Limb (tissue), 2 donors: Measurements from ENCODE around the gene SORL1.
"Not testable (repeated sequence)": the region's sequence is repeated elsewhere in the genome, so short reads cannot be mapped to it uniquely, and the experiment has no call there.

ENCODE experiments used
- DNase-seq, 2 donors: peaks; one replicate each; pipeline ENCODE4 v3.0.0-alpha.2; 2016; ENCODE audit errors: extremely low spot score in 2 of 2

The SORL1 gene

DNA sequence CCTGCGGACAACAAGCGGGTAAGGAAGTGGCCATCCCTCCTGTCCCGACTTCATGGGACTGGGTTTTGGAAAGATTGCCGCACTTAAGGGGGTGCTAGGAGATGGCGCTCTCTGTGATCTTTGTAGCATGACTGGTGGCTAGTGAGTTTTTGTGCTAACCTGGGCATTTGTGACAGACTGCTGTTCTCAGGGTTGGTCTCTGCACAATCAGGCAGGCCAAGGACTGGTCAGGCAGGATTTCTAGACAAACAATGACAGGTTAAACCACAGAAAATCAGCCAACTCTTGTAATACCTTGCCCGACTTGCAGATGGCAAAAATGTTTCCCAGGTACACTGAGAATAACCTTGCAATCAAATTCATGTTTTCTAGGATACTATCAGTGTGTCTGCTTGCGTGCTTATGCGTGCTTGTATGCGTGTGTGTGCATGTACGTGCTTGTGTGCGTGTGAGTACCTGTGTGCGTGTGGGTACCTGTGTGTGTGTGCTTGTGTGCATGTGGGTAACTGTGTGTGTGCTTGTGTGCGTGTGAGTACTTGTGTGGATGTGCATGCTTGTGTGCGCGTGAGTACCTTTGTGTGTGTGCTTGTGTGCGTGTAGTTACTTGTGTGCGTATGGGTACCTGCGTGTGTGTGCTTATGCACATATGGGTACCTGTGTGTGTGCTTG, 26.2 kb downstream of the SORL1 start:
- no peak for DNase-seq

DNA sequence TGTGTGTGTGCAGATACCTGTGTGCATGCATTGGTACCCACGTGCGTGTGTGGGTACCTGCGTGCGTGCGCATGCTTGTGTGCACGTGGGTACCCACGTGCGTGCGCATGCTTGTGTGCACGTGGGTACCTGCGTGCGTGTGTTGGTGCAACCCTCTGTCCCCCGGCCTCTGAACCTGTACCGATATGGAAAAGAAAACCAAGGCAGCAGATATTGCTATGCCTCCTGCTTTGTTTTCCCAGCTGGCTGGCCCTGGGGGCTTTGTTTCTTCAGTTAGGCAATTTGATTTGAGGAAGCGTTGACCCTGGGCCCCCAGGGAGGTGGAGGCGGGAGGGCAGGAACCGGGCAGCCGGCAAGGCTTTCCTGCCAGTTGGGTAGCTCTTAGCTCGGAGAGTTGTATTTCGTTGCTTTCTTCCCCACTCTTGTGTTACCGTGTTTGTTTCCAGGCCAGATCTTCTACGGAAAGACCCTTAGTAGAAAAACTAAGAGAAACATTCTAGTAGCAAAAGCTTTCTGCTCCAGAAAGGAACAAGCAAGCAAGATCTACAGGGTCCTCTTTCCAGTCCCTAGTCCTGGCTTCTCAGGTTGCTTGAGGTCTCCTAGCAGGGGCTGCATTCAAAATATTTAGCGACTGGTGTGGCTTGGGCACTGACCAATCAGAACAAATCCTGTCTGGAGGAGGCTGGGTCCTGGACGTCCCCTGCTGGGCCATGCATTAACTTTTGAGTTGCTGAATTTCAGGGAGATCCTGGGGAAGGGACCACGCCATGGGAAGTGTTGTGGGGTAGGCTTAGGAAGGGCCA, 27.0 kb downstream of the SORL1 start:
- DNase-seq, result no peak

- DNase-seq, result no peak
These were observed 27.7 kb downstream of the SORL1 start for GRCh38 chr11:121479698-121480238.

GRCh38 chr11:121481484-121482230, 29.5 kb downstream of the SORL1 start:
- DNase-seq, result not testable (repeated sequence)

DNA sequence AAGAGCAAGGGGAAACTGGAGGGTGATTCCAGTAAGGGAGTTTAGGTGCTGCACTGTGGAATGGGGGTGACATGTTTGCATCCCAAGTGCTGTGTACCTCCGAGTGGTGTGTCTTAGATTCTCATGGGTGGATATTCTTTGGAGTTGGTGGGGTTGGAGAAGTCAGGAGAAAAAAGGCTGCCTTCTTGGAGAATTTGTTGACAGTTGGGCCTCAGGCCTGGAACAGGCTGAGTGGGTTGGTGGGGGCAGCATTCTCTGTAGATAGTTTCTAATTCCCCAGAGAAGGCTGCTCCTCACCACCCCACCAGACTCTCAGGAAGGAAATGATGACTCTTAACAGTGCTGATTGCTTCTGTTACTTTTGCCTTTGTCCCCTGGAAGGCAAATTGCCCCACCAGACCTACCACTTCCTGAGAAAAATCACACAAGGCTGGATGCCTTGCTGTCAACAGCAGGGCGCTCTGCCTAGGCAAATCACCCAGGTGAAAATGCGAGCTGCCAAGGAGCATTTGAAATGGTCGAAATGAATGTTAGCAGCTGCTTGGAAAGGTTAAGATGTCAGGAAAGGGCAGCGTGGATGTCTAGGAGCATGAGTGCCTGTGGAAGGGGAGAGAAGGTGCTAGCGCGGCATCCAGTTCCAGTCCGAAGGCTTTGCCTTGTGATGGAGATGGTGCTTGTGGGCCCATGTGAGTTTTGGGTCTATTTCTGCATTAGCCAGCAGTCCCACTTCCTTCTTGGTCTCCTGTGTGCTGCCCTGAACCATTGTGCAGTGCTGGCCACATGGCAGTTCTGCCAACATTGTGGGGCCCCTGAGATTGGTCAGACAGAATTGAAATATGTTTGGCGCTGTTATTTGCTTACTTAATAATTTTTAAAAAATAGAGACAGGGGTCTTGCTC, 30.4 kb downstream of the SORL1 start:
- no peak for DNase-seq

DNA sequence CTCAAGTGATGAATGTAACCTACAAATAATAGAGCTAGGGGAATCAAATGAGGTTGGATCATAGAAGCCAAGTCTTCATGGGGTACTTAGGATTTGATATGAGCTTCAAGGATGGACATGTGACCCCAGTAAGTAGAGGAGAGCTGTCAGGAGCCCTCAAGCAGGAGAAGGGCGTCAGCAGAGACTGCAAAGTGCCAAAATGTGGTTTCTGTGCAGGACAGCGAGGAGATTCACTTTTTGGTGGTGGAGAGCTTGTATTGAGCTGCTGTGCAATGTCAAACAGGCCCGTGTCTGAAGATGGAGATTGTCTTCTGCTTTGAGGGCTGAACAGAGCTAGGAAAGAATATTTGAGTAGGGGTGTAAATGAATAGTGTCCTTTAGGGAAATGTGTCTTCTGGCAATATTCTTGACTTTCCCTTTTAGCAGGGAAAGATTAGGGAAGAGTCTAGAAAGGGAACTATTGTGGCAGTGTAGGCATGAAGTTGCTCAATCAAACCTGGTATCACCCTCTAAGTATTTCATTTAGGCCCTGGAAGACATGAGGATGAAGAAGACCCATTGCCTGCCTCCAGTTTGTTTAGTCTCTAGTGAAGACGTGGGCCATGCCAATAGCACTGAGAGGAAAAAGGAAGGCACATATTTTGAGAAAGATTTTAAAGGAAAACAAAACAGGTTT, 31.8 kb downstream of the SORL1 start:
- no peak for DNase-seq

DNA sequence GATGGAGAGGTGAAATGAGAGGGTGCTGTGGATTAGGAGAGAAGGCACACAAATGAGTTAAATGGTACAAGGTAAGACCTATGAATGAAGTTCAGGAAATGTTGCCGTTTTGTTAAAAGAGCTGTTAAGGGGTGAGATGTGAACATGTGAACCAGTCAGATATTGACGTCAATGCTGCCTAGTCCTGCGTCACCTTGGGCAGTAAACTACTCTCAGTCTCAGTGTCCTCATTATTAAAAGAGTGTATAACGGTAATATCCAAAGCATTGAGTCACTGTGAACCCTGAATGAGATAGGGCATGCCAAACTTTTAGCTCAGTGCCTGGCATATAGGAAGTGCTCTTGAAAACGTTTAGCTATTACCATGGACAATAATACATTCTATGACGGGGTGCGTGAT, 33.1 kb downstream of the SORL1 start:
- DNase-seq, result no peak

GRCh38 chr11:121486054-121486453, 33.9 kb downstream of the SORL1 start:
- no peak for DNase-seq

- DNase-seq, result no peak
These were observed 35.1 kb downstream of the SORL1 start for GRCh38 chr11:121487191-121487590.

- DNase-seq, result no peak
These were observed 36.1 kb downstream of the SORL1 start for GRCh38 chr11:121488170-121488569.

- no peak for DNase-seq
These were observed 36.5 kb downstream of the SORL1 start for GRCh38 chr11:121488641-121489040.

DNA sequence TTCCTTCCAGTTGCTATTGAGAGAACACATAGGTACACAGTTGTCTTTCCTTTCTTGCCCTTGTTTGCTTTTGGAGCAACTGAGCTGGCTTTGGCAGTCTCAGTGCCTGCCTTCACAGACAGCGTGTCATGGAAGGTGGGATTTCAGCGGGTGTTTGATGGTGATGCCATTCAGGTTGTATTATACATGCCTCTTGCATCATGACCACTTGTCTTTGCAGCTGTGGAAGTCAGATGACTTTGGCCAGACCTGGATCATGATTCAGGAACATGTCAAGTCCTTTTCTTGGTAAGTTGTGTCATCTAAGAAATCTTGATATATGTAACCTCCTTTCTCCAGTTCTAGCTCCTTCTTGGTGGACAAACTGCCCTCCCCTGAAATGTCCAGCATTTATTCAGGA, 37.7 kb downstream of the SORL1 start:
- no peak for DNase-seq

- no peak for DNase-seq
These were observed 42.4 kb downstream of the SORL1 start for GRCh38 chr11:121494355-121495099.

DNA sequence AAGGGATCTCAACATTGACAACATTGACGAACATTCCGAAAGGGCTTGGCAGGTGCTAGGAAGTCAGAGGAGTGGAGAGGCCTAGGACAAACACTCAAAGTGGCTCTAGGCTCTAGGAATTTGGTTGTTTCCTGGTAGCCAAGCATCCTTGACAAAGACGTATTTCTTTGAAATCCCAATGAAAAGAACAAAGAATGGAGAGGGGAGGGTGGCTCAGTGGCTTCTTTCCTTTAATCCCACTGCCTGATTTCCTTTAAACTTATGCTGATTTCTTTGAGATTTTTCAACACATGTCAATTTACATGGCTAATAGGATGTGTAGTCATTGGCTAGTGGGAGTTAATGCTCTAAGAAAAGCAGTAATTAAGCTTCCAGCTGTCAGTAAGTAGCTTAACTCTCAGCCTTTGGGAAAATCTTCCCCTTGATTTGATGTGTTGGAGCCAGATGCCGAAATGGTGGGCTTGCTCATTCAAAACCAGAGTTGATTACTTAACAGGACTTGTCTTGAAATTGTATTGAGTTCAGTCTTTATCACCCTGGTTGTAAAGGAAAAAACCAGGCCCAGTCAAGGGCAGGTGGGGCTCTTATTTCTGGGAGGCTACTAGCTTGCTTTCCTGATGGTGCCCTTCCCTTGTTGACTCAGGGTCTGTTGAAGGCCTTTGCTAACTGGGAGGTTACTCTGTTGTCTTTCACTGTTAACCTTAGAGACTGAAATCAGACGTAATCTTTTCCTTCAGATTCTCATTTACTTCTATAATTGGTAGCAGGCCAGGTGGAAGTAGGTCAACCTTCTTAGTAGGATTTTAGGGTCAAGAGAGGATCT, 45.3 kb downstream of the SORL1 start:
- no peak for DNase-seq

DNA sequence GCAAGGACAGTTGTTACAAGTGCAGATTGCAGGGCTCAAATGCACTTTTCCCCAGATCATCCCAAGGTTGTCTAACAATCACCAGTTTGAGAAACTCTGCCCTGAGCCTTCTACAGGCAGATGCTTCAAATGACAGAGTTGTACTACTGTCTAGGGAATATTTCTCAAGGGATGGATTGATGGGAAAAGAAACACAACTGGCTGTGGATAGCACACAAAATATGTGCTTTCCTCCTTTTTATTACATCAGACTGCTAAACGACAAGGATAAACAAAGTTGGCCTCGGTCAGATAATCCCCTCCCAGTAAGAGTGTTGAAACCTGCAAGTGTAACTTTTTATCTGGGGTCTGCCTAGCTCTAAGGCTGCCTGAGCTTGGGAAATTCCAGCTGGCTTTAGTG, 47.3 kb downstream of the SORL1 start:
- DNase-seq, result no peak

GRCh38 chr11:121500275-121500674, 48.2 kb downstream of the SORL1 start:
- no peak for DNase-seq

DNA sequence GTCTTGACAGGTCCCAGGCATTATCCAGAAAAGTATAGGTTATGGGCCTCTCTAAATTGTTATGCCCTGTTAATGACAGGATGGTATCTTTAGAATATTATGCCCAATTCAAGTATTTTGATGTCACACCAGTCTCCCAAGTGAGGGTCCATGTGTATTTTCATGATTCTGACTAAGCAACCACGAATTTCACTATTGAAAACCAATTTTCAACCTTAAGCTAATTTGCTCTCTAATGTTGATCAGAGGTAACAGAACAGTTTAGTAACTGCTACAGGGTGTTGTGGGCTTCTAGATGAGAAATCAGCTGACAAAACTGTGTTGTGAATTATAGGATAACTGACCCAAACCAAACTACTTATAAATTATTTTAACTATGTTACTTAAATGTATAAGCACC, 48.6 kb downstream of the SORL1 start:
- DNase-seq, result no peak

- no peak for DNase-seq
These were observed 50.9 kb downstream of the SORL1 start for GRCh38 chr11:121503051-121503450.

DNA sequence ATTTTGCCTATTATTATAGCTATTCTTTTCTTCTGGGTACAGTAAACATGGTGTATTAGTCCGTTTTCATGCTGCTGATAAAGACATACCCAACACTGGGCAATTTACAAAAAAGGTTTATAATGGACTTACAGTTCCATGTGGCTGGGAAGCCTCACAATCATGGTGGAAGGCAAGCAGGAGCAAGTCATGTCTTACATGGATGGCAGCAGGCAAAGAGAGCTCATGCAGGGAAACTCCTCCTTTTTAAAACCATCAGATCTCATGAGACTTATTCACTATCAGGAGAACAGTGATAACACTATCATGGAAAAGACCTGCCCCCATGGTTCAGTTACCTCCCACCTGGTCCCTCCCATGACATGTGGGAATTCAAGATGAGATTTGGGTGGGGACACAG, 54.1 kb downstream of the SORL1 start:
- not testable (repeated sequence) for DNase-seq
